GM12878 (cell line): ENCODE data around the gene PARP11.

Source experiments
- CEBPB ChIP-seq, 2 experiments: fragments of 150-350 bp in 1 of 2; IDR thresholded peaks; 2 replicates each; pipeline ENCODE4 v1.6.1; 2012 to 2014; ENCODE audit warnings: low read depth in 2 of 2, low read length in 2 of 2, borderline replicate concordance in 1 of 2, inconsistent platforms in 1 of 2
- EP300 ChIP-seq, 2 experiments: fragments of 150-350 bp in 1 of 2; IDR thresholded peaks; 2 replicates each; pipeline ENCODE4 v1.6.1; 2011 to 2012; ENCODE audit warnings: low read depth in 2 of 2, low read length in 2 of 2, borderline replicate concordance in 1 of 2, improper control_type of control experiment in 1 of 2, inconsistent platforms in 1 of 2; ENCODE audit not compliant: control insufficient read depth in 1 of 2
- EZH2 ChIP-seq: IDR thresholded peaks from 2 replicates; pipeline ENCODE4 v1.6.1; 2012; ENCODE audit warnings: low read depth, mild to moderate bottlenecking, control low read depth, inconsistent platforms, low read length, borderline replicate concordance; ENCODE audit not compliant: control insufficient read depth
- HDAC2 ChIP-seq: fragments of 200-600 bp; sonication (generic); IDR thresholded peaks from 2 replicates; pipeline ENCODE4 v1.6.1; 2017
- MTA2 ChIP-seq: fragments of 450-650 bp; IDR thresholded peaks from 2 replicates; pipeline ENCODE4 v1.6.1; 2016; ENCODE audit warnings: low read depth, mild to moderate bottlenecking, moderate library complexity
- MYB ChIP-seq: fragments of 150-350 bp; IDR thresholded peaks from 2 replicates; pipeline ENCODE4 v1.6.1; 2014; ENCODE audit warnings: mild to moderate bottlenecking, low read depth, low read length, borderline replicate concordance
- POLR2AphosphoS5 ChIP-seq: IDR thresholded peaks from 2 replicates; pipeline ENCODE4 v1.6.1; 2011; ENCODE audit warnings: mild to moderate bottlenecking, low read length, inconsistent platforms
- SMC3 ChIP-seq: IDR thresholded peaks from 2 replicates; pipeline ENCODE4 v1.6.1; 2011; ENCODE audit warnings: low read length, improper control_type of control experiment, borderline replicate concordance
- TF ChIP-seq, protein P1 (sequence below), 3 experiments: IDR thresholded peaks in 2 of 3; conservative IDR thresholded peaks in 1 of 3; 2 replicates each; pipeline ENCODE4 v1.5.1; 2011; ENCODE audit warnings: low read depth in 3 of 3, low read length in 3 of 3, mild to moderate bottlenecking in 3 of 3, control low read depth in 2 of 3, moderate library complexity in 2 of 3, inconsistent platforms in 1 of 3, mixed read lengths in 1 of 3; ENCODE audit not compliant: control insufficient read depth in 2 of 3, insufficient read depth in 1 of 3; ENCODE audit errors: extremely low read depth in 1 of 3

DNA sequence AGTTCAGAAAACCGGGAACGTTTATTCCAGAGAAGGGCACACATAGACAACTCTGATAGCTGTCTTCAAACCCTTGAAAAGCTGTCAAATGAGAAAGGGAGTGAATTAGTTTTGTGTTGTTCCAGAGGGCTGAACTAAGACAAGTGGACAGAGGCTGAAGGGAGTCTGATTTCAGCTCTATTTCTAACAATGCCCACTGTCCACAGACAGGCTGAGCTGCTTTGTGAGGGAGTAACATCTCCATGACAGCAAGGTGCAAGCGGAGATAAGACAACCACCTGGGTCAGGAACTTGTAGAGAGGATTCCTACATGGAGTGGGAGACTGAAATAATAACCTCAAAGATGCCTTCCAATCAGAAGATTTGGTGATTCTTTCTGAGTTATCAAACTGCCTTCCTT lies 25.6 kb upstream of the PARP11 start:
- TF ChIP-seq CEBPB (IDR thresholded peaks at IDR 0.05; ENCODE audit: borderline replicate concordance in 1 of 2, low read depth in 2 of 2, low read length in 2 of 2) (no peak), MYB (no peak), MTA2 (no peak), EZH2 (no peak), SMC3 (no peak), POLR2AphosphoS5 (no peak), HDAC2 (no peak), EP300 (IDR thresholded peaks at IDR 0.05; ENCODE audit: borderline replicate concordance in 1 of 2, control insufficient read depth in 1 of 2, low read depth in 2 of 2, low read length in 2 of 2) (no peak)
- TF ChIP-seq, protein P1, sequence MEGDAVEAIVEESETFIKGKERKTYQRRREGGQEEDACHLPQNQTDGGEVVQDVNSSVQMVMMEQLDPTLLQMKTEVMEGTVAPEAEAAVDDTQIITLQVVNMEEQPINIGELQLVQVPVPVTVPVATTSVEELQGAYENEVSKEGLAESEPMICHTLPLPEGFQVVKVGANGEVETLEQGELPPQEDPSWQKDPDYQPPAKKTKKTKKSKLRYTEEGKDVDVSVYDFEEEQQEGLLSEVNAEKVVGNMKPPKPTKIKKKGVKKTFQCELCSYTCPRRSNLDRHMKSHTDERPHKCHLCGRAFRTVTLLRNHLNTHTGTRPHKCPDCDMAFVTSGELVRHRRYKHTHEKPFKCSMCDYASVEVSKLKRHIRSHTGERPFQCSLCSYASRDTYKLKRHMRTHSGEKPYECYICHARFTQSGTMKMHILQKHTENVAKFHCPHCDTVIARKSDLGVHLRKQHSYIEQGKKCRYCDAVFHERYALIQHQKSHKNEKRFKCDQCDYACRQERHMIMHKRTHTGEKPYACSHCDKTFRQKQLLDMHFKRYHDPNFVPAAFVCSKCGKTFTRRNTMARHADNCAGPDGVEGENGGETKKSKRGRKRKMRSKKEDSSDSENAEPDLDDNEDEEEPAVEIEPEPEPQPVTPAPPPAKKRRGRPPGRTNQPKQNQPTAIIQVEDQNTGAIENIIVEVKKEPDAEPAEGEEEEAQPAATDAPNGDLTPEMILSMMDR (IDR thresholded peaks at IDR 0.05 in 2 of 3, conservative IDR thresholded peaks at IDR 0.05 in 1 of 3; ENCODE audit: control insufficient read depth in 2 of 3, extremely low read depth in 1 of 3, insufficient read depth in 1 of 3, low read depth in 3 of 3, low read length in 3 of 3) = no peak
